ENCODE results near the gene CEP112. TPM values are rescaled to one million over a fixed set of nuclear protein-coding genes. Genes with fewer than 3 reads are reported as not detected.

The CEP112 gene
- total and polyA plus RNA-seq, 2 donors, result 12.4 to 36.6 TPM

DNA sequence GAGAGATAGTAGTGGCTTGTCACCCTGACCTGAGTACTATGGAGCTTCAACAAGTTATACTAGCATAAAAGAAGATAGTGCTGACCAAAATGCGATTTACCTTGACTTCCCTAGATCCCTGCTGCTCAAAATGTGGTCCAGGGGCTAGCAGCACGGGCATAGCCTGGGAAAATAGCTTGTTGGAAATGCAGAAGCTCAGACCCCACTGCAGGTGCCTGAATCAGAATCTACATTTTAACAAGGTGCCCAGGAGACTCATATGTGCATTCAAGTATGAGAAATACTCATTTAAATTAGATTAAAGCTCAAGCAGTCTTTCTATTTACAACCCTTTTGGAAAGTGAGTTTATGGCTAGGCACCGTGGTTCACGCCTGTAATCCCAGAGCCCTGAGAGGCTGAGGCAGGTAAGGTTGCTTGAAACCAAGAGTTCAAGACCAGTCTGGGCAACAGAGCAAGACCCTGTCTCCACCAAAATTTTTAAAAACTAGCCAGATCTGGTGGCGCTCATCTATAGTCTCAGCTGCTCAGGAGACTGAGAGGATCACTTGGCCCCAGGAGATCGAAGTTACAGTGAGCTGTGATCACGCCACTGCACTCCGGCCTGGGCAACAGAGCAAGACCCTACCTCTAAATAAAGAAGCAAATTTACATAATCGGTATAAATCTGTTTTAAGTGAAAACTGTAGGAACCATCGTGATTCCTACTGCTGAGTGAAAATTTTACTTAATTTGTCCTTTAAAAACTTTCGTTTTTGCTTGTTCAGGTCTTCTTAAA, 30.0 kb upstream of the CEP112 start:
- no peak for DNase-seq (ENCODE audit: extremely low spot score)
- Histone ChIP-seq H3K27ac (ENCODE audit: low read depth) (no peak overlapping the region), H3K4me3 (ENCODE audit: low read depth, low read length) (no peak overlapping the region), H3K4me1 (ENCODE audit: insufficient read depth) (no peaks in the 10 kb centered on the region), H3K36me3 (ENCODE audit: insufficient read depth) (no peaks in the 10 kb centered on the region)
- 89% methylated on average over 11 of the region's 11 CpGs for WGBS

DNA sequence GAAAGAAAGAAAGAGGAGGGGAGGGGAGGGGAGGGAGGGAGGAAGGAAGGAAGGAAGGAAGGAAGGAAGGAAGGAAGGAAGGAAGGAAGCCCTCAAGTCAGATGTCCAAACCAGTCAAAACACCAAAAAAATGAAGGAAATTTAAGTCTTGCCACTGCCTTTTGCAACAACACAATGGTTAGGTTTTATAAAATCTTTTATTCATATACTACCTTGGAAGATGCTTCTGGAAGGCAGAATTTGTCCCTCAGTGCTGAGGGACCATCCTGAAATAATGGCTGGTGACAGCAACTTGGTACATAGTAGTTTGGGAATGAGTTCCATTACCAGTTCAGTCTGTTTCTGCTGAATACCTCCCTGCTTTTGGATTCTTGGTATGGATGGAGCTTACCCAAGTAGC, 29.4 kb upstream of the CEP112 start:
- Histone ChIP-seq H3K36me3 (ENCODE audit: insufficient read depth) (no peaks in the 10 kb centered on the region), H3K4me1 (ENCODE audit: insufficient read depth) (no peaks in the 10 kb centered on the region), H3K4me3 (ENCODE audit: low read depth, low read length) (no peak overlapping the region), H3K27ac (ENCODE audit: low read depth) (no peak overlapping the region)
- DNase-seq (ENCODE audit: extremely low spot score), result no peak

DNA sequence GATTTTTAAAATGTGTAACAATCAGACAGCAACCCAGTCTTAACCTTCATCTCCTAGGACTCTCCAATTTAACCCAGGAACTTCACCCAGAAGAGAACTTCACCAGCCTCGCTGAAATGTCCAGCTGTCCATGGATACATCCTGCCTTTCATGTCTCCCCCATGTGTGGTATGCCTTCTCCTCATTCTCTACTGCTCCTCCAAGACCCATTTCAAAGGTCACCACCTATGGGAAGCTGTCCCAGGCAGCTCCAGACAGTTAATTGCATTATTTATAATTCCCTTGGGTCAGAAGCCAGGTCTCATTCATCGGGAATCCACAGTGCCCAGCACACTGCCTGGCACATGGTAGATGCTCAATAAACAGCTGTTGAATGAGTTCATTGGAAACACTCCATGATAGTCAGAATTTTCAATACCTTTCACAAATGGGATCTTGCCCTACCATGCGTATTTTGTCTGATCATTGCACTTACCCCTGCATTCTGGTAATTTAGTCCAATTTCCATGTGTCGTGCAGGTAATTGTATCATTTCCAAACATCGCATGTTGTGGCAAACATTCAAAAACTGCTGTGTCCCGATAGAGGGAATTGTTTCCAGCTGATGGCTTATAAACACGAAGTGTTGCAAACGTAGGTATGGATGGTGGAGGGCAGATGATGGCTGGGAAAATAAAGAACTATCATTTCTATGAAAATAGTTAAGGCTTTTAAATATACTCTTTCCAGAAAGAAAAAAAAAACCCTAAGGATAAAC, 28.3 kb upstream of the CEP112 start:
- no peak overlapping the region for H3K27ac ChIP-seq (ENCODE audit: low read depth)
- no peak overlapping the region for H3K4me3 ChIP-seq (ENCODE audit: low read depth, low read length)
- no peaks in the 10 kb centered on the region for H3K4me1 ChIP-seq (ENCODE audit: insufficient read depth)
- 75% methylated on average over 8 of the region's 8 CpGs for WGBS
- no peaks in the 10 kb centered on the region for H3K36me3 ChIP-seq (ENCODE audit: insufficient read depth)
- no peak for DNase-seq (ENCODE audit: extremely low spot score)

DNA sequence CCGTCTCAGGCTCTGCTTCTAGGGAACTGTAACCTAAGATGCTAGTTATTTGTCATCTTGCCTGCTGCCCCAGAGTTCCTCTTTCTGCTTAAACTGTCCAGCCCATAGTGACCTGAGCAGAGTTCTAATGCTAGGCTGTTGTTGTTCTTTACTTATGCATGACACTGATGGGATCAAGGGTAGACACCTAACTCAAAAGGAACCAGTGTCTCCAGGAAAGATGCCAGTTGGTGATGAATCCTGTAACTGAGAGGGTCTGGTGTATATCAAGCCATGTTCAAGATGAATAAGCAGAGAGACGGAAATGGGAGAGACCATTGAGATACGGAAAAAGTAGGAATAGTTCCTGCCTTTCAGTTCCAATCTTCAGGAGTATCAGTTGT, 23.6 kb upstream of the CEP112 start:
- Histone ChIP-seq H3K27ac (ENCODE audit: low read depth) (no peak overlapping the region), H3K4me1 (ENCODE audit: insufficient read depth) (no peaks in the 10 kb centered on the region), H3K36me3 (ENCODE audit: insufficient read depth) (no peaks in the 10 kb centered on the region), H3K4me3 (ENCODE audit: low read depth, low read length) (no peak overlapping the region)
- DNase-seq (ENCODE audit: extremely low spot score), result no peak
- WGBS, result 86% methylated on average over 3 of the region's 3 CpGs

DNA sequence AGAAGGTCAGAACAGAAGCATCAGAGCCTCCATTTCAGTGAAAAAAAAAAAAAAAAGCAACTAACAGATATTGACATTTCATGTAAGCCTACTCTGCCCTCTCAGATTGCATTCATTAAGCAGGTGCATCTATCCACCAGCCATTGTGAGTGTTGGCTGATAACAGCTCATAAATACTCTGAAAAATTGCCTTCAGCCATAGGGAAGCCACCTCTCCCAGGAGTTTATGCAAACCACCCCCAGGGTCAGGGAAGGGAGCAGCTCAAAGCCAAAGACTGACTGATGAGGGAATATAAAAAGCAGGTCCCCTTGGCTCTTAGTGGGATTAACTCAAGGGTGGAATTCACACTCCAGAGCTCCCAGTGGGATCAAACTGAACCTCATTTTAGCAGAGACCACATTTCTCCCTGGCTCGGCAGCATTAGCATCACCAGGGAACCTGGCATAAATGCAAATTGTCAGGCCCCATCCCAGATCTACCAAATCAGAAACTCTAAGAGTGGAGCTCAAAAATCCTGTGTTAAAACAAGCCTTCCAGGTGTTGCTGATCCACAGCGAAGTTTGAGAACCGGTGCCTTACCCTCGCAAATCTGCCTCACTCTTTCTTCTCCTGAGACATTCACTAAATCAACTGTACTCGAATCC, 23.1 kb upstream of the CEP112 start:
- no peak for DNase-seq (ENCODE audit: extremely low spot score)
- Histone ChIP-seq H3K36me3 (ENCODE audit: insufficient read depth) (no peaks in the 10 kb centered on the region), H3K4me3 (ENCODE audit: low read depth, low read length) (no peak overlapping the region), H3K4me1 (ENCODE audit: insufficient read depth) (no peaks in the 10 kb centered on the region), H3K27ac (ENCODE audit: low read depth) (no peak overlapping the region)
- 75% methylated on average over 5 of the region's 5 CpGs for WGBS

DNA sequence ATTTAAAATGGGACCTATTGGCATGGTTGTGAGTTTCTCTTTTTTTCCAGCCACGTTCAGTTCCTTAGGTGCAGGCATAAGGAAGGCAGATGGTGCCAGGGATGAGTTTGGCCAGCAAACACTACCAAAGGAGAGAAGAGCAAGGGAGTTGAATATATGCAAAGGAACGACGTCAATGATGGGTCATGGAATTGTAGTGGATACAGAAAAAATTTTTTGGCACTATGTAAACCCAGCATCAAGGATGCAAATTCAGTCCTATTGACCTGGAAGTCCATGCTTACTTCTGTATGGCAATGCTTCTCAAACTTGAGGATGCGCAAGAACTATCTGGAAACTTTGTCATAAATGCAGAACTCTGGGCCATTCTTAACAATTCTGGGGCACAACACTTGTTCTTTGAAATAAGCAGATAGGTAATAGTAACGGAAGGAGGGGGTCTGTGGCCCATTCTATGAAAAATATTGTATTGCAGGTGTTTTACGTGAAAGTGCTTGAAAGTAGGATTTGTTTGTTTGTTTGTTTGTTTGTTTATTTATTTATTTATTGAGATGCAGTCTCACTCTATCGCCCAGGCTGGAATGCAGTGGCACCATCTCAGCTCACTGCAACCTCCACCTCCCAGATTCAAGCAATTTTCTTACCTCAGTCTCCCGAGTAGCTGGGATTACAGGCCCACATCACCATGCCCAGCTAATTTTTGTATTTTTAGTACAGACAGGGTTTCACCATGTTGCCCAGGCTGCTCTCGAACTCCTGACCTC, 19.3 kb upstream of the CEP112 start:
- Histone ChIP-seq H3K4me1 (ENCODE audit: insufficient read depth) (no peaks in the 10 kb centered on the region), H3K36me3 (ENCODE audit: insufficient read depth) (no peaks in the 10 kb centered on the region), H3K27ac (ENCODE audit: low read depth) (no peak overlapping the region), H3K4me3 (ENCODE audit: low read depth, low read length) (no peak overlapping the region)
- DNase-seq (ENCODE audit: extremely low spot score), result no peak
- 93% methylated on average over 9 of the region's 9 CpGs for WGBS

DNA sequence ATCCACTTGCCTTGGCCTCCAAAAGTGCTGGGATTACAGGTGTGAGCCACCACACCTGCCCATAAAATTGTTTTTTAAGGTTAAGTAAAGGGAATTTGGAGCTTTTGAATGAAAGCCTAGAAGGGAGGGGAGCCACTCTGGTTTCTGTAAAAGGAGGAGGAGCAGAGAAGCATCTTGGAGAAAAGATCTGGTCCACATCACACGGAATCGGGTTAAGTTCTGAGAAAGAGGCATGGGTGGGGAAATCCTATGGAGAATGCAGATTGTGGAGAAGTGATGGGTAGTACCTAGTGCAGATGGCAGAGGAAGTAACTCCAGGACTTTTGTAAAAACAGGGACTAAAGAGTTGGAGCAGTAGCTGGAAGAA, 18.3 kb upstream of the CEP112 start:
- H3K36me3 ChIP-seq (ENCODE audit: insufficient read depth), result no peaks in the 10 kb centered on the region
- WGBS, result 88% methylated on average over 2 of the region's 2 CpGs
- no peak overlapping the region for H3K27ac ChIP-seq (ENCODE audit: low read depth)
- no peak for DNase-seq (ENCODE audit: extremely low spot score)
- no peak overlapping the region for H3K4me3 ChIP-seq (ENCODE audit: low read depth, low read length)
- no peaks in the 10 kb centered on the region for H3K4me1 ChIP-seq (ENCODE audit: insufficient read depth)

DNA sequence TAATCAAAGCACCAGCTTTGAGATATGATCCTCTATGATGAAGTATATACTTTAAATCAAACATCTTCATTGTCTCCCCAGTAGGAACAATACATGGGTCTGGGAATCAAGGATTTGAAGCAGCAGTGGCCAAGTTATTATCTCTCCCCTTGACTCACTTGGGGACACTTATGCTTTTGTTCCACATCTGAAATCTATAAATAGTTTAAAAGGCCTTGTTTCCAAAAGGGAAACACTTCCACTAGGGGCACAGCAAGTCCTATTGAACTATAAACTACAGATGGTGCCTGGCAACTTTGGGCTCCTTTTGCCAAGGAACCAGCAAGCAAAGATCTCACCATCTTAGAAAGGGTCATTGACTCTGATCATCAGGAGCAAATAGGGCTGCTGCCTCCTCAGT, 16.0 kb upstream of the CEP112 start:
- Histone ChIP-seq H3K27ac (ENCODE audit: low read depth) (no peak overlapping the region), H3K4me1 (ENCODE audit: insufficient read depth) (no peaks in the 10 kb centered on the region), H3K4me3 (ENCODE audit: low read depth, low read length) (no peak overlapping the region), H3K36me3 (ENCODE audit: insufficient read depth) (no peaks in the 10 kb centered on the region)
- no peak for DNase-seq (ENCODE audit: extremely low spot score)

DNA sequence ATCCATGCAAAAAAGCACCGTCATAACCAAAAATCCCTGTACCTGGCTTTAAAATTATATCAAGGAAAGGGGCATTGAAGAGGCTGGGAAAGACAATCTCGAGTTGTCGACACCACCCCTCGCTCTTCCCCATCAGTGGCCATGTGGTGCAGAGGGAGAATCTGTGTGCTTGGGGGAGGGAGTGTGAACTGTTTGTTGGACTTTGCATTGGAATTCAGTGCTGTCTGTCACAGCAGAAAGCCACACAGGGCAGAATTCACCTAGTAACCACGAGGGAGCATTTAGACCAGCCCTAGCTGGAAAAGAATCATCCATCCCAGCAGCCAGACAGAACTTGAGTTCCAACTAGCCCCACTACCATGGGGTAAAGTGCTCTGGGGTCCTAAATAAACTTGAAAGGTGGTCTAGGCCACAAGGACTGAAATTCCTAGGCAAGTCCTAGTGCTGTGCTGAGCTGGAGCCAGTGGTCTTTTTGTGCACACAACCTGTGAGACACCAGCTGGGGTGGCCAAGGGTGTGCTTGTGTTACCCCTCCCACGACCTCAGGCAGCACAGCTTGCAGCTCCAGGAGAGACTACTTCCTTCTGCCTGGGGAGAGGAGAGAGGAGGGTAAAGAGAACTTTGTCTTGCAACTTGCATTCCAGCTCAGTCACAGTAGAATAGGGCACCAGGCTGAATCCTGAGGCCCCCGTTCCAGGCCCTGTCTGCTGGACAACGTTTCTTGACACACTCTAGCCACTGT, 11.5 kb upstream of the CEP112 start:
- Histone ChIP-seq H3K27ac (ENCODE audit: low read depth) (no peak overlapping the region), H3K4me1 (ENCODE audit: insufficient read depth) (no peaks in the 10 kb centered on the region), H3K4me3 (ENCODE audit: low read depth, low read length) (no peak overlapping the region), H3K36me3 (ENCODE audit: insufficient read depth) (no peaks in the 10 kb centered on the region)
- DNase-seq (ENCODE audit: extremely low spot score), result no peak
- 84% methylated on average over 8 of the region's 8 CpGs for WGBS

DNA sequence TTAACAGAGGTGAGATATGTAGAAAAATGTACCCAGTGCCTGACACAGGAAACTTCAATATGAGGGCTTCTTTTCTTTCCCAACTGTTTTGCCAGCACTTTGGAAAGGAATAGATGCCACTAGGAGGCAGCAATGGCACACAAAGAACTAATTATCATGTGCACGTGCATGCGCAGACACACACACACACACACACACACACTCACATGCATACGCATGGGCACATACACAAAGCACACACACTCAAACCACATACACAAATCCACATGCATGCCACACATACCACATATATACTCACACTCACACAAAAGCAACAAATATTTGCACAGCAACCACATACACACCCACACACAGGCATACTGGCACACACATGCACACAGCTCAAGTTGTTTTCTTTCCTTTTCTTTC, 8.8 kb upstream of the CEP112 start:
- 8% methylated on average over 3 of the region's 3 CpGs for WGBS
- no peak overlapping the region for H3K27ac ChIP-seq (ENCODE audit: low read depth)
- no peaks in the 10 kb centered on the region for H3K4me1 ChIP-seq (ENCODE audit: insufficient read depth)
- H3K36me3 ChIP-seq (ENCODE audit: insufficient read depth), result no peaks in the 10 kb centered on the region
- no peak overlapping the region for H3K4me3 ChIP-seq (ENCODE audit: low read depth, low read length)
- peak; percentile 17 for DNase-seq (ENCODE audit: extremely low spot score)

DNA sequence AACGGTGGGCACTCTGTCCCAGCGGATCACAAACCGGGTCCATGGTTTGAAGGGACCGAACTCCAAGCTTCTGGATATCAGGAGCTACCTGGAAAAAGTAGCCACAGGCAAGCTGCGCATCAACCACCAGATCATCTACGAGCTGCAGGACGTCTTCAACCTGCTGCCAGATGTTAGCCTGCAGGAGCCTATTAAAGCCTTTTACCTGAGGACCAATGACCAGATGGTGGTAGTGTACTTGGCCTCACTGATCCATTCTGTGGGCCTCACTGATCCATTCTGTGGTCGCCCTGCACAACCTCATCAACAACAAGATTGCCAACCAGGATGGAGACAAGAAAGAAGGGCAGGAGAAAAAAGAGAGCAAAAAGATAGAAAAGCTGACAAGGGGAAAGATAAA, 6.3 kb upstream of the CEP112 start:
- Histone ChIP-seq H3K36me3 (ENCODE audit: insufficient read depth) (no peaks in the 10 kb centered on the region), H3K27ac (ENCODE audit: low read depth) (no peak overlapping the region), H3K4me1 (ENCODE audit: insufficient read depth) (no peaks in the 10 kb centered on the region), H3K4me3 (ENCODE audit: low read depth, low read length) (no peak overlapping the region)
- WGBS, result 97% methylated on average over 8 of the region's 8 CpGs
- DNase-seq (ENCODE audit: extremely low spot score), result no peak

DNA sequence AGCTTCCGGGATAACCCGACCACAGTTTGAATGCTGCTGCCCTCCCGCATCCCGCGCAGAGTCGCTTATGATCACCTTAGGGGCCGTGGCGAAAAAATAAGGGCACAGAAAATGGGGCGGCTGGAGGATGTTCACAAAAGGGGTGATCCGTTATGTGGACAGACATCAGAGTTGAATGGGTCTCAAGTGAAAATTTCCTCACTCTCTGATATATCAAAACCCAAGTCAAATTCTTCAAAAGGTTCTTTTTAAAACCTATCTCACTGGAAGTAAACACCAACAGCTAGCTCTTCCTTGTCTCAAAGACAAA, 400 bp upstream of the CEP112 start:
- Histone ChIP-seq H3K27ac (ENCODE audit: low read depth) (no peak overlapping the region), H3K4me1 (ENCODE audit: insufficient read depth) (no peaks in the 10 kb centered on the region), H3K36me3 (ENCODE audit: insufficient read depth) (no peaks in the 10 kb centered on the region), H3K4me3 (ENCODE audit: low read depth, low read length) (peak overlapping the region; percentile 64)
- WGBS, result 2% methylated on average over 10 of the region's 10 CpGs
- no peak for DNase-seq (ENCODE audit: extremely low spot score)
